HG03175 (cell line): ENCODE data around the gene PDE1C.

ENCODE experiments used
- ATAC-seq: cut with Tn5 transposase; IDR thresholded peaks from one replicate; pipeline ENCODE4 v1.9.1; 2021; ENCODE audit warnings: mild to moderate bottlenecking, moderate library complexity; ENCODE audit not compliant: unreplicated experiment

The PDE1C gene

GRCh38 chr7:31785101-31785500, 285.1 kb downstream of the PDE1C start:
- no peak for ATAC-seq

GRCh38 chr7:31783221-31783620, 287.0 kb downstream of the PDE1C start:
- ATAC-seq: no peak

GRCh38 chr7:31782411-31782991, 287.7 kb downstream of the PDE1C start:
- ATAC-seq: peak; percentile 85

- ATAC-seq: no peak
Observed at GRCh38 chr7:31778296-31778695, 291.9 kb downstream of the PDE1C start.

GRCh38 chr7:31776616-31777015, 293.6 kb downstream of the PDE1C start:
- ATAC-seq: no peak

GRCh38 chr7:31775556-31775955, 294.7 kb downstream of the PDE1C start:
- ATAC-seq: no peak

GRCh38 chr7:31772211-31772610, 298.0 kb downstream of the PDE1C start:
- no peak for ATAC-seq

- ATAC-seq: no peak
Observed at GRCh38 chr7:31767686-31768358, 302.4 kb downstream of the PDE1C start.

- ATAC-seq: no peak
Observed at GRCh38 chr7:31764462-31764861, 305.7 kb downstream of the PDE1C start.

- ATAC-seq: no peak
Observed at GRCh38 chr7:31763548-31763947, 306.7 kb downstream of the PDE1C start.

GRCh38 chr7:31761646-31762045, 308.6 kb downstream of the PDE1C start:
- ATAC-seq: no peak

- no peak for ATAC-seq
Observed at GRCh38 chr7:31758755-31759154, 311.5 kb downstream of the PDE1C start.

- no peak for ATAC-seq
Observed at GRCh38 chr7:31751726-31752125, 318.5 kb downstream of the PDE1C start.

- ATAC-seq: no peak
Observed at GRCh38 chr7:31748084-31748483, 322.1 kb downstream of the PDE1C start.

GRCh38 chr7:31747553-31747952, 322.7 kb downstream of the PDE1C start:
- no peak for ATAC-seq

GRCh38 chr7:31744294-31744874, 325.8 kb downstream of the PDE1C start:
- peak; percentile 91 for ATAC-seq

GRCh38 chr7:31741852-31742251, 328.4 kb downstream of the PDE1C start:
- ATAC-seq: no peak

- peak; percentile 68 for ATAC-seq
Observed at GRCh38 chr7:31735991-31736982, 333.9 kb downstream of the PDE1C start.

- no peak for ATAC-seq
Observed at GRCh38 chr7:31734456-31734855, 335.8 kb downstream of the PDE1C start.

- no peak for ATAC-seq
Observed at GRCh38 chr7:31729195-31729804, 340.9 kb downstream of the PDE1C start.

GRCh38 chr7:31724696-31725095, 345.5 kb downstream of the PDE1C start:
- no peak for ATAC-seq
